HG02642 (cell line): ENCODE results near the gene FAM124A.
"Not testable (repeated sequence)": the region's sequence is repeated elsewhere in the genome, so short reads cannot be mapped to it uniquely, and the experiment has no call there.

ENCODE experiments used
- ATAC-seq: cut with Tn5 transposase; IDR thresholded peaks from one replicate; pipeline ENCODE4 v1.9.1; 2021; ENCODE audit warnings: mild to moderate bottlenecking; ENCODE audit not compliant: unreplicated experiment, poor library complexity

The FAM124A gene

DNA sequence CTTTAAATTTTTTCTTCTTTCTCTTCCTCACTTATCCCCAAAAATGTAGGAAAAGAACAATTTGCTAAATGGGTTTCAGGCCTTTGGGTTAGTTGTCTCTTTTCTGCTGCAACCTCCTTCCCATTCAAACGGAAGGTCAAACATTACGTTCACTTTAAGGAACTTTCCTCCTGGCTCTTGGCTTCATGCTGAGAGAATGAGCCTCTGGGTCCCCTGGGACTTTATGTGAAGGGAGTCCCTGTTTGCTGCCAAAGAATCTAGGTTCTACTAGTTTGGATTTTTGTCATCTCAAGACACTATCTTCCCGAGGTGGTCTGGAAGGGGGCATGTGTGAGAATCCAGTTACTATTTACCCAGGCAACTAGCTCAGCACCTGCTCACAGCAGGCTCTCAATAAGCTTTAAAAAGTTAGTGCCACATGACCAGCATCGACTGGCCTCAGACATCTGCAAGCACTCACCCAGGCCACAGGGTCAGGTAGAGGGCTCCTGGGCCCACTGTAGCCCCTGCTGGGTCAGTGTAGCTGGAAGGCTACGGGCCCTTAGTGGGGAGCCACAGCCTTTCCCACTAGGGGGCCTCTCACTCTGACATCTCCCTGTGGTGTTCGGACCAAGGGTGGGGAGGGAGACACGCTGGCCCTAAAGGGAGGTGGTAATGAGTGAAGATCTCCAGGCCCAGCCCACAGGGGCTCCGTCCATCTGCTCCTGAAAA lies 40.5 kb downstream of the FAM124A start:
- ATAC-seq, result no peak

DNA sequence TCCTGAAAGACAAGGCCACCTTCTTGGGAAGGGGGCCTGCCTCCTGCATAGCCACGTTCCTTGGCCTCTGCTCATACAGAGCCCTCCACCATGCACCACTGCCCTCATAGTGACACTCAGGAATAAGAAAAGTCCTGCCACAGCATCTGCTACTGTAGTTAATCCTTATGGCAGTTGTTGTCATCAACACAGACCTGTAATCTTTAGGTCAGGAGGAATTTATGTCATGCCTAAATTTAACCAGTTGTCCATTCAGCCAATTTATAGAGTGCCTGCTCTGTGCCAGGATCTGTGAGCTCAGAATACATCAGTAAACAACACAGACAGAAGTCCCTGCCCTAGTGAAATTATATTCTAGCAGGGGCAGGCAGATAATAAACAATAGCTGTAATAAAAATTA lies 44.4 kb downstream of the FAM124A start:
- ATAC-seq, result no peak

DNA sequence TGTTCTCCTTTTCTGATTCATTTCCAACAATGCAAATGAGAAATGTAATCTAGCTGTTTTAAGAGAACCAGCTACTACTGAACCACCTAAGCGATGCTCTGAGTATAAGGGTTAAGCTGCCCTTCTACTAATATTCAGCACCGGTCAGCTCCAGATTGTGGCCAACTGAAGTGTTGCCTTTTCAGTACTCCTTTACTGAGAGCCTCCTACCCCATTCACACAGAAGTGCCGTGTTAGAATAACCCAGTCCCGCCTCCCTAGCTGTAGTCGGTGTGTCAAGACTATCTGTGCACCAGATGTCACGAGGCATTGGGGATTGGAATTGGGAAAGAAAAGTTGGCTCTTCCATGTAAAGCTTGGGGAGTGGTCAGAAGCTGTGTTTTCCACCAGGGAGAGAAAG lies 45.4 kb downstream of the FAM124A start:
- no peak for ATAC-seq

DNA sequence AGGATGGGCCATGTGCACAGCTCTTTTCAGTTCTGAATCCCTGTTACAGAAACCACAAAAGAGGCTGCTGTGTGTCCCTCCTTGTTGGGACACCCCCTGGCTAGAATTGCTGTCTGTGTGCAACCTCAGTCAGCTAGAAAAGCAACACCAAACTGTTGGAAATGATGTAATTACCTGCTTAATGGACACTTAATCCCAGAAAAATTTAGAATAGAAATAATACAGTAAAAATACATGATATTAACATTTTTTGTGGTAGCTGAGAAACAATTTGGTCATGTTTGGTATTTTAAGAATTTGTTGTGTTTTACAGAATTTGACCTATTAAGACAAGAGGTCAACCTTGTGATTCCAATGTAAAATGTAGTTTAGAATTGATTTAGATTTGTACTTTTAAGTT lies 46.8 kb downstream of the FAM124A start:
- no peak for ATAC-seq

DNA sequence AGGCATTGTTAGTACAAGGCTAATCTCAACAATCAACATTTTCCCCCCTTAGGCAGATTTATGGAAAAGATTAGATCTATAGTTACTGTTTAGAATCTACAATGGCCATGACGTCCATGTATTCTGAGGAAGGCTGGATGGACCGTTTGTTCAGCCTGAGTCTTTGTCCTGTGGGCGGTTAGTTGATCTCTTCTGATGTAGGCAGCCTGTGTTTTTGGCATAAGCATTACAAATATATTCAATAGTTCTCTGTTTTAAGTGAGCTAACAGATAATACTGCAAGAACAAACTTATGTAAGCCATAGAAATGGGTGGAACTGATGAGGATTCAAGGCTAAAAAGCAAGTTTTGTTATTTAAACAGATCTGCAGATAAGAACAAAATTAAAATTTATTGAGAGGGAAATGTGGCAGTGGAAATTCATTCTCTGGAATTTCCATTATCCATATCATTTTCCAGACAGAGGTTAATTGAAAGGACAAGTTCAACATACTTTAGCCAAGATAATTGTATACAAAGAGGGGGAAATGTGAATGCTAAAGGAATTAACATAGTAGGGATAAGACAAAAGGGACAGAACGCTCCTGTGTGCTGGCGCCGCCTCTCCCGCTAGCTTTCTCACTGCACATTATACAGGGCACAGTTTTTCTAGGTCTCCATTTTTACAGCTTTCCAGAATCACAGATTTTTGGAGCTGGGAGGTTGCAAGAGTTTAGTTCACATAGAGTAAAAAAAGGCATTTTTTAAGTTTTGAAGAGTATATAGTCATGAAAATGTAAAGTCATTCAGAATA lies 48.6 kb downstream of the FAM124A start:
- no peak for ATAC-seq

GRCh38 chr13:51271528-51272085 lies 49.4 kb downstream of the FAM124A start:
- no peak for ATAC-seq

GRCh38 chr13:51275101-51275500 lies 52.9 kb downstream of the FAM124A start:
- ATAC-seq, result no peak

DNA sequence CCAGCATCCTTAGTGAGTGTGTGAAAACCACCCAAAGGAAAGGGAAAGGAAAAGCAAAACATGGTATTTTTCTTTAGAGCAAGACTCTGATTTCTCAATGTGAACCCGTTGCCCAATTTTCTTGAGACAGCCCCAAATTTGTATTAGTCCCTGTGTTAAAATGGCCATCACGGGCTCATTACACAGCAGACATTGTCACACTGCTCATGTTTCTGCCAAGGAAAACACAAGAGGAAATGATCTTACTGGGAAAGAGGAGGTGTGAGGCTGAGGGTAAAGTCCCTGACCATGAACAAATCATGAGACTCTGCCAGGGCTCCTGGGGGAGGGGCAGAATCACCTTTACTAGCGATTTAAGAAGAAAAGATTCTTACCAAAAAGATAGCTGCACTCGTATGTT lies 54.4 kb downstream of the FAM124A start:
- ATAC-seq, result no peak

GRCh38 chr13:51277928-51278327 lies 55.7 kb downstream of the FAM124A start:
- ATAC-seq, result no peak

DNA sequence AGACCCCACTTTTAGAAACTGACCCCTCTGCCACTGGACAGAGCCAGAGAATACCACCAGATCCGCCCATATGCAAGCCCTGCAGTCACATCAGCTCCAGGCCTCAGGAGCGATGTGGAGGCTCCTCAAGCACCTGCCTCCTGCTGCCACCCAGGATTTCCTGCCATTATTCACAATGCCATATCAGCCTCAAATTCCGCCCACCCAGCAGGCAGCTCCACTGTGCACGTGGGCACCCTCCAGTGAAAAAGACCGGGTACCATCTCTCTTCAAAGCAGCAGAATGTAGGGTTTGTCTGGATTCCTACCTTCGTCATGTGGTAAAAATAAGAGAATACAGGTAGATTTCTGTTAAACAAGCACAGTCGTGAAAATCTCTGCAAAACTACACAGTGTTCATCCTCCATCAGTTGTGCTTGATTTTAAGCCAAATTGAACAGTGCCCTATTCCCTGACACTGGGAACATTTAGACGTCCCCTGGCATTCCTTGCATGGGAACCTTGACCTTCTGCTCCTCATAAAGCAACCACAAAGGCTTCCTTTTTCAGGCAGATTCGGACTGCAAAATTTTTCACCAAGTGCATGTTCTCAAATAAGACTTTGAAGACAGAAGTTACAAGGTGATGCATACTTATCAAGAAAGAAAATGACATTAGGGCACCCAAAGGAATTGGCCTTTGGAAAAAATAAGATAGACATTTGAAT lies 56.4 kb downstream of the FAM124A start:
- ATAC-seq, result no peak

GRCh38 chr13:51280379-51280940 lies 58.3 kb downstream of the FAM124A start:
- ATAC-seq, result no peak

DNA sequence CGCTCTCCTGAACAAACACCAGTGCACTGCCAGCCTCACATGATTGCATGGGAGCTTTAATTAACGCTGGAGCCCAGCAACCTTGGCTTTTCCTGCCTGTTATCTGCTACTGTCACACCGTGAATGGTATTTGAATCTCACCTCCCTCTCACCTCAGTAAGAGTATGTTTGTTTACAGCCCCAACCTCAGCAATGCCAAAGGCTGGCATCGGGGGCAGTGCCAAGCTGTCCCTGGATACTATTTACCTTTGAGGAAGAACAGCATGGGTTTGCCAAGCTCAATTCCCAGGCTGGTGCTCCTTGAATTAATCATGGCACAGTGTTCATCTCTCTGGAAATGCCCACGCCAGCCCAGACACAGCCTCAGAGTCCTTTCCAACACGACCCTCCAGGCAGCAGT lies 60.1 kb downstream of the FAM124A start:
- ATAC-seq, result no peak

DNA sequence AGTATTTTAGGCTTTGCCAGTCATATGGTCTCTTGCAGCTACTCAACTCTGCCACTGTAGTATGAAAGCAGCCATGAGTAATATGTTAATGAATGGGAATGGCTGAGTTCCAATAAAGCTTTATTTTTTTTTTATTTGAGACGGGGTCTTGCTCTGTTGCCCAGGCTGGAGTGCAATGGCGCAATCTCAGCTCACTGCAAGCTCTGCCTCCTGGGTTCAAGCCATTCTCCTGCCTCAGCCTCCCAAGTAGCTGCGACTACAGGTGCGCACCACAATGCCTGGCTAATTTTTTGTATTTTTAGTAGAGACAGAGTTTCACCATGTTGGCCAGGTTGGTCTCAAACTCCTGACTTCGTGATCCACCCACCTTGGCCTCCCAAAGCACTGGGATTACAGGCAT lies 60.7 kb downstream of the FAM124A start:
- not testable (repeated sequence) for ATAC-seq

GRCh38 chr13:51283371-51283770 lies 61.2 kb downstream of the FAM124A start:
- ATAC-seq, result no peak

DNA sequence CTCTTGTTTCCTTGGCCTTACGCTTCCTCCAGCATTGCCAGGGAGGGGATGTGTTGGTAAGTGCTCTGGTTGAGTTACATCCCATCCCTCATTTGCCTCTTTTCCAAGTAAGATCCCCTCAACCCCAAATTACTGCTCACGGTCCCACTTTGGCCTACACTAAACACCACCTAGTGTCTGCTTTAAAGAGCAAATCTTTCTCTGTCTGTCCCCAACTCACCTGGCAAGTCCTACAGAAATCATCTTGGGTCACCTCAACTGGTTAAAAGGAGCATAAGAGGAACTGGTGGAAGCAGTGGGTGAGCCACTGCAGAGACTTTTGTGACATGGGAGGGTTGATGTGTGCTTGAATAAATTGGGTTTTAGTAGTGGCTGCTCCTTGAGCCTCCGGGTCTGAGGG lies 62.1 kb downstream of the FAM124A start:
- ATAC-seq, result no peak

GRCh38 chr13:51286135-51287002 lies 64.2 kb downstream of the FAM124A start:
- ATAC-seq, result peak; percentile 71

DNA sequence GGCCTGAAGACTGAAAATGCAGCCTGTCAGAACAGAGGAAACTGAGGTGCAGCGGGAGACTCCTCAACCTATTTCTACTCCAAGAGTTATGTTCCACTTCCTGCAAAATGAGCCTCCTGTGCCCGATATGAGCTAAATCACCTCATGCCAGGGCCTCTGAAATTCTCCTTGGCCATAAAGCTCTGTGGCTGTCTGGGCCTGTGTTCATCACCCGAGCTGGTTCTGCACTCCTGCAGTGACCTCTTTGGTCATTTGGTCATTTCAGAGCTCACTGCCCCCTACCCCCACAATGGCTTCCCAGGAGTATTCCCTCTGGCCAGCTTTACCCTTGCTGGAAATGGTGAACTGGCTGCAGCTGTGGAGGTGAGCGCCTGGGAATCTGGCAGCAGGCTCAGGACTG lies 65.6 kb downstream of the FAM124A start:
- ATAC-seq, result no peak

DNA sequence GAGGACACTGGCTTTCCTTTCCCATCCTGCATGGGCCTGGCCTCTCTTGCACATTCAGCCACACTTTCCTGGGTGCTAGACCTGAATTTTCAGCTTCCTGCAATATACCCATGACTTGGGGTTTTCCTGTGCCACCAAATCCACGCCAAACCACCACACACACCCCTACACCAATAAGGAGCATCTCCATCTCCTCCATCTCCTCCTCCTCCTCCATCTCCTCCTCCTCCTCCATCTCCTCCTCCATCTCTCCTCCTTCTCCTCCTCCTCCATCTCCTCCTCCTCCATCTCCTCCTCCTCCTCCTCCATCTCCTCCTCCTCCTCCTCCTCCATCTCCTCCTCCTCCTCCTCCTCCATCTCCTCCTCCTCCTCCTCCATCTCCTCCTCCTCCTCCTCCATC lies 66.1 kb downstream of the FAM124A start:
- not testable (repeated sequence) for ATAC-seq

DNA sequence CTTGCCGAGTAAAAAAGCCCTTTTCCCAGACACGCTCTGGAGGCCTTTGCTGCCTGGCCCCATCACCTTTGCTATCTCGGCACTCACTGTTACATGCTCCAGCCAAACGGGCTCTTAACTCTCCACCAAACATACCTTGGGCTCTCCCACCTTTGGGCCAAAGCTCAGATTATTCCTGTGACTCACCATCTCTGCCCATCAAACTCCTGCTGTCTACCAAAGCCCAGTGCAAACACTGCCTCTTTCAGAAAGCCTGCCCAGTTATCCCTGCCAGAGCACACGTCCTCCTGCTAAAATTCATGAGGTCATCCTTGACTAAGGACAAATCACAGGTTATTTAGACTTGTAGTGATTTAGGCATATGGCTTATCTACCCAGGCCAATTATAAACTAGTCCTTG lies 69.1 kb downstream of the FAM124A start:
- ATAC-seq, result no peak
